Common myeloid progenitor, CD34-positive (primary cell): ENCODE data around the gene EPAS1.

Experiments
- CTCF ChIA-PET: fragments of 350-600 bp; sonication (Branson Sonifier 250); formaldehyde crosslinking; loops from one replicate; lab custom pipeline; 2021; ENCODE audit warnings: antibody characterized with exemption; lab: Charles Lee
- POLR2A ChIA-PET: fragments of 350-600 bp; sonication (Branson Sonifier 250); formaldehyde crosslinking; loops from one replicate; lab custom pipeline; 2021; ENCODE audit warnings: antibody characterized with exemption; lab: Charles Lee
- DNase-seq, 3 donors: peaks; one replicate each; pipeline versions ENCODE4 v3.0.0 to v3.0.0-alpha.2; 2013
- H3K27ac ChIP-seq, 2 experiments: 1 replicate in 1 of 2; 2 replicates in 1 of 2; pipeline ENCODE4 v1.7.0; 2013; ENCODE audit warnings: inconsistent platforms in 2 of 2, low read length in 2 of 2, mild to moderate bottlenecking in 2 of 2, low read depth in 1 of 2, moderate library complexity in 1 of 2; ENCODE audit not compliant: severe bottlenecking in 2 of 2, insufficient read depth in 1 of 2, poor library complexity in 1 of 2
- H3K27me3 ChIP-seq, 5 experiments: replicated peaks in 2 of 5; 1 replicate in 3 of 5; 2 replicates in 2 of 5; pipeline versions ENCODE4 v1.6.1 to v1.7.0; 2013; ENCODE audit warnings: low read length in 4 of 5, mild to moderate bottlenecking in 2 of 5, moderate library complexity in 2 of 5, inconsistent platforms in 1 of 5; ENCODE audit not compliant: insufficient read depth in 5 of 5, control insufficient read depth in 4 of 5
- H3K36me3 ChIP-seq, 4 experiments: 1 replicate in 2 of 4; 2 replicates in 2 of 4; pipeline versions ENCODE4 v1.6.1 to v1.7.0; 2013; ENCODE audit warnings: low read length in 3 of 4, control low read depth in 1 of 4, mild to moderate bottlenecking in 1 of 4; ENCODE audit not compliant: control insufficient read depth in 4 of 4, insufficient read depth in 4 of 4
- H3K4me1 ChIP-seq, 4 experiments: 1 replicate in 3 of 4; 2 replicates in 1 of 4; pipeline versions ENCODE4 v1.6.1 to v1.7.1; 2013; ENCODE audit warnings: low read length in 3 of 4, mild to moderate bottlenecking in 3 of 4, control low read depth in 1 of 4, inconsistent platforms in 1 of 4, moderate library complexity in 1 of 4; ENCODE audit not compliant: control insufficient read depth in 4 of 4, insufficient read depth in 4 of 4; ENCODE audit errors: control extremely low read depth in 1 of 4
- H3K4me3 ChIP-seq, 7 experiments: 1 replicate in 4 of 7; 2 replicates in 3 of 7; pipeline versions ENCODE4 v1.5.1 to v1.7.0; 2013; ENCODE audit warnings: mild to moderate bottlenecking in 7 of 7, low read length in 6 of 7, moderate library complexity in 6 of 7, inconsistent platforms in 2 of 7, low read depth in 2 of 7, control low read depth in 1 of 7; ENCODE audit not compliant: insufficient read depth in 4 of 7, control insufficient read depth in 1 of 7; ENCODE audit errors: extremely low read depth in 1 of 7
- H3K9me3 ChIP-seq, 5 experiments: 1 replicate in 4 of 5; 2 replicates in 1 of 5; pipeline versions ENCODE4 v1.6.1 to v1.7.1; 2013; ENCODE audit warnings: low read length in 4 of 5, mild to moderate bottlenecking in 2 of 5, inconsistent platforms in 1 of 5, low read depth in 1 of 5, moderate library complexity in 1 of 5; ENCODE audit not compliant: control insufficient read depth in 4 of 5, insufficient read depth in 2 of 5; ENCODE audit errors: control extremely low read depth in 1 of 5
- WGBS: methylation state at CpG from one replicate; pipeline ENCODE4 v1.1.5; 2013; ENCODE audit not compliant: insufficient coverage; 5-methylcytosine and 5-hydroxymethylcytosine counted together

Gene EPAS1

GRCh38 chr2:46382331-46383112 lies 85.3 kb downstream of the EPAS1 start:
- ChIA-PET CTCF (no interaction called here), POLR2A (no interaction called here)
- WGBS = 95% methylated on average over 13 of the region's 14 CpGs
- no peaks in the 10 kb centered on the region for H3K27me3 ChIP-seq
- H3K4me1 ChIP-seq = peaks cover 2 to 21% (median 18%) of the 10 kb centered on the region in 4 experiments
- no peak overlapping the region for H3K27ac ChIP-seq
- H3K4me3 ChIP-seq = no peak overlapping the region
- no peaks in the 10 kb centered on the region for H3K9me3 ChIP-seq
- no peak for DNase-seq
- H3K36me3 ChIP-seq = no peaks in the 10 kb centered on the region

- CTCF ChIA-PET = no interaction called here
- H3K27ac ChIP-seq = no peak overlapping the region
- H3K27me3 ChIP-seq = no peaks in the 10 kb centered on the region
- no peaks in the 10 kb centered on the region for H3K9me3 ChIP-seq
- peaks cover 2 to 23% (median 19%) of the 10 kb centered on the region in 4 experiments for H3K4me1 ChIP-seq
- POLR2A ChIA-PET = no interaction called here
- no peaks in the 10 kb centered on the region for H3K36me3 ChIP-seq
- WGBS = 100% methylated on average over 1 of the region's 1 CpG
- no peak overlapping the region for H3K4me3 ChIP-seq
- DNase-seq = no peak
These were observed 85.8 kb downstream of the EPAS1 start for GRCh38 chr2:46383113-46383395.

- Histone ChIP-seq H3K36me3 (no peaks in the 10 kb centered on the region), H3K27ac (no peak overlapping the region), H3K9me3 (no peaks in the 10 kb centered on the region), H3K4me3 (no peak overlapping the region), H3K4me1 (peaks cover 2 to 32% (median 23%) of the 10 kb centered on the region in 4 experiments), H3K27me3 (no peaks in the 10 kb centered on the region)
- 98% methylated on average over 9 of the region's 9 CpGs for WGBS
- ChIA-PET CTCF (interaction anchor here (2.0 kb wide), 1 partner anchor 9 kb away, joined by 8 read pairs; no protein-coding TSS in a partner anchor), POLR2A (no interaction called here)
- no peak for DNase-seq
These were observed 86.7 kb downstream of the EPAS1 start for GRCh38 chr2:46383784-46384456.

GRCh38 chr2:46384457-46384815 lies 87.2 kb downstream of the EPAS1 start:
- POLR2A ChIA-PET = interaction anchor here (0.6 kb wide), 1 partner anchor 55 kb away, joined by 4 read pairs; no protein-coding TSS in a partner anchor

GRCh38 chr2:46385786-46386577 lies 88.8 kb downstream of the EPAS1 start:
- Histone ChIP-seq H3K4me3 (peak overlapping the region in 2 of 7 experiments; percentile 15 to 54), H3K36me3 (no peaks in the 10 kb centered on the region), H3K4me1 (peaks cover 2 to 33% (median 24%) of the 10 kb centered on the region in 4 experiments), H3K27me3 (no peaks in the 10 kb centered on the region), H3K9me3 (no peaks in the 10 kb centered on the region), H3K27ac (peak overlapping the region; percentile 56 to 71)
- ChIA-PET CTCF (interaction anchor here (1.2 to 2.2 kb wide), 4 partner anchors 11 to 323 kb away, joined by 3 to 8 read pairs (median 5); no protein-coding TSS in a partner anchor), POLR2A (no interaction called here)
- DNase-seq = peak; percentile 88 to 94 (median 94)
- 84% methylated on average over 11 of the region's 18 CpGs for WGBS

More at GRCh38 chr2:46384457-46384815, 87.2 kb downstream of the EPAS1 start:
- H3K27me3 ChIP-seq = no peaks in the 10 kb centered on the region
- 98% methylated on average over 7 of the region's 12 CpGs for WGBS
- peaks cover 2 to 33% (median 24%) of the 10 kb centered on the region in 4 experiments for H3K4me1 ChIP-seq
- H3K9me3 ChIP-seq = no peaks in the 10 kb centered on the region
- no peak for DNase-seq
- no peaks in the 10 kb centered on the region for H3K36me3 ChIP-seq
- CTCF ChIA-PET = interaction anchor here (0.7 to 2.0 kb wide), 2 partner anchors 9 to 82 kb away, joined by 3 to 8 read pairs; no protein-coding TSS in a partner anchor
- no peak overlapping the region for H3K4me3 ChIP-seq
- H3K27ac ChIP-seq = no peak overlapping the region

- Histone ChIP-seq H3K27me3 (no peaks in the 10 kb centered on the region), H3K36me3 (no peaks in the 10 kb centered on the region), H3K4me3 (peak overlapping the region in 1 of 7 experiments; percentile 54), H3K27ac (peak overlapping the region; percentile 56 to 71), H3K4me1 (peaks cover 2 to 33% (median 24%) of the 10 kb centered on the region in 4 experiments), H3K9me3 (no peaks in the 10 kb centered on the region)
- DNase-seq = no peak
- ChIA-PET POLR2A (no interaction called here), CTCF (interaction anchor here (1.3 to 2.2 kb wide), 2 partner anchors 17 to 324 kb away, joined by 3 to 7 read pairs; no protein-coding TSS in a partner anchor)
- 97% methylated on average over 4 of the region's 5 CpGs for WGBS
These were observed 89.6 kb downstream of the EPAS1 start for GRCh38 chr2:46386763-46387162.
